K562 (cell line): Measurements from ENCODE around the gene SLC4A1. TPM values are rescaled to one million over a fixed set of nuclear protein-coding genes. Genes with fewer than 3 reads are reported as not detected.

Source experiments
- ATF1 ChIP-seq, 2 experiments: fragments of 450-650 bp in 1 of 2; IDR thresholded peaks; 2 replicates each; pipeline ENCODE4 v1.6.1; 2016; ENCODE audit warnings: missing compliant biosample characterization in 1 of 2, missing genetic modification characterization in 1 of 2
- BACH1 ChIP-seq: fragments of 200-800 bp; sonication (Bioruptor generic); IDR thresholded peaks from 2 replicates; pipeline ENCODE4 v1.6.1; 2016; ENCODE audit warnings: missing genetic modification characterization, missing compliant biosample characterization
- GABPA ChIP-seq: fragments of 200-800 bp; sonication (Bioruptor generic); conservative IDR thresholded peaks from 2 replicates; pipeline ENCODE4 v1.6.1; 2016; ENCODE audit warnings: low read depth, missing genetic modification characterization, missing compliant biosample characterization
- HDAC8 ChIP-seq: fragments of 450-650 bp; IDR thresholded peaks from 2 replicates; pipeline ENCODE4 v1.6.1; 2016; ENCODE audit warnings: mild to moderate bottlenecking, missing genetic modification characterization, moderate library complexity, missing compliant biosample characterization
- HMBOX1 ChIP-seq: sonication (generic); IDR thresholded peaks from 2 replicates; pipeline ENCODE4 v1.6.1; 2016
- JUN ChIP-seq, 2 experiments: sonication (generic) in 1 of 2; formaldehyde crosslinking in 1 of 2; IDR thresholded peaks; 2 replicates each; pipeline versions ENCODE4 v1.6.1 to v1.8.0; 2012 to 2022; ENCODE audit warnings: borderline replicate concordance in 2 of 2, mild to moderate bottlenecking in 2 of 2, improper control_type of control experiment in 1 of 2, low read depth in 1 of 2, low read length in 1 of 2, missing genetic modification reagents in 1 of 2
- LEF1 ChIP-seq: fragments of 450-650 bp; IDR thresholded peaks from 2 replicates; pipeline ENCODE4 v1.6.1; 2016; ENCODE audit warnings: mild to moderate bottlenecking
- NFIX ChIP-seq: fragments of 250-450 bp; sonication (Bioruptor Pico); IDR thresholded peaks from 2 replicates; pipeline ENCODE4 v1.4.0; 2020; ENCODE audit warnings: low read depth, mild to moderate bottlenecking, moderate library complexity
- PHTF2 ChIP-seq: fragments of 250-450 bp; sonication (Bioruptor Pico); IDR thresholded peaks from 2 replicates; pipeline ENCODE4 v1.5.0; 2021; ENCODE audit warnings: mild to moderate bottlenecking
- RCOR1 ChIP-seq, 2 experiments: IDR thresholded peaks; 2 replicates each; pipeline ENCODE4 v1.6.1; 2012; ENCODE audit warnings: low read depth in 2 of 2, low read length in 2 of 2, borderline replicate concordance in 1 of 2, improper control_type of control experiment in 1 of 2
- TFAP4 ChIP-seq: sonication (generic); formaldehyde crosslinking; IDR thresholded peaks from 2 replicates; pipeline ENCODE4 v1.8.0; 2022; ENCODE audit warnings: missing genetic modification reagents, mild to moderate bottlenecking, moderate library complexity, borderline replicate concordance
- YY1 ChIP-seq, 3 experiments: IDR thresholded peaks; 2 replicates each; pipeline ENCODE4 v1.6.1; 2011; ENCODE audit warnings: low read length in 2 of 3, mild to moderate bottlenecking in 2 of 3, moderate library complexity in 2 of 3, borderline replicate concordance in 1 of 3, control low read depth in 1 of 3, low read depth in 1 of 3; ENCODE audit not compliant: insufficient read depth in 3 of 3, insufficient replicate concordance in 2 of 3, control insufficient read depth in 1 of 3, insufficient read length in 1 of 3; ENCODE audit errors: extremely low read depth in 1 of 3
- ZBTB7A ChIP-seq: IDR thresholded peaks from 2 replicates; pipeline ENCODE4 v1.6.1; 2011; ENCODE audit warnings: low read depth, mild to moderate bottlenecking, low read length, moderate library complexity, borderline replicate concordance; ENCODE audit not compliant: control insufficient read depth
- ZFX ChIP-seq: sonication (generic); formaldehyde crosslinking; IDR thresholded peaks from 2 replicates; pipeline ENCODE4 v1.8.0; 2022; ENCODE audit warnings: mild to moderate bottlenecking, missing genetic modification reagents, moderate library complexity
- ZNF3 ChIP-seq: fragments of 250-450 bp; sonication (Bioruptor Pico); IDR thresholded peaks from 2 replicates; pipeline ENCODE4 v1.5.0; 2021; ENCODE audit warnings: mild to moderate bottlenecking, moderate library complexity
- ZNF507 ChIP-seq: conservative IDR thresholded peaks from 2 replicates; pipeline ENCODE4 v1.6.1; 2017; ENCODE audit warnings: missing genetic modification characterization, missing compliant biosample characterization
- polyA plus RNA-seq, 8 experiments: library from polyadenylated mRNA; depleted of rRNA in 4 of 8; stranded (reverse) in 5 of 8; unstranded in 3 of 8; fragments of >200 nt; fragmentation: Nextera tagmentation in 2 of 8; fragmentation: Illumina TruSeq in 1 of 8; extraction: Ambion mirVana in 2 of 8; extraction: Trizol in 1 of 8; gene quantifications; 2 replicates each; pipeline versions ENCODE4 v1.2.1 to v1.2.3, GENCODE V29; 2011 to 2014; ENCODE audit warnings: inconsistent platforms in 1 of 8, missing spikeins in 1 of 8
- total RNA-seq, 7 experiments: library from RNA; depleted of rRNA in 6 of 7; stranded (reverse); fragments of >200 nt in 6 of 7; fragmentation: Illumina TruSeq in 2 of 7; extraction: Trizol in 2 of 7; gene quantifications; 2 replicates each; pipeline versions ENCODE4 v1.2.1 to v1.2.3, GENCODE V29; 2011 to 2021; ENCODE audit warnings: low replicate concordance in 1 of 7

SLC4A1 gene
- total and polyA plus RNA-seq, 9 of the 15 experiments (the other 6 are each of a cell fraction or from before 2014, with no cell fraction given), result 0.14 to 1.00 (median 0.53) TPM

- TF ChIP-seq HMBOX1, result peak; percentile 71
- no peak for TF ChIP-seq ZNF507 (tag)
- TF ChIP-seq ZBTB7A, result peak; percentile 65; the same call in 1 of the 2 replicates
- peak; percentile 85 for TF ChIP-seq GABPA (tag)
- peak; percentile 97 for TF ChIP-seq TFAP4 (CRISPR knock-in tag)
- TF ChIP-seq RCOR1 (IDR thresholded peaks at IDR 0.05; ENCODE audit: borderline replicate concordance in 1 of 2, low read depth in 2 of 2, low read length in 2 of 2), result peak in 1 of 2 experiments; percentile 83; a peak in 2 of 4 replicates
- no peak for TF ChIP-seq NFIX (CRISPR knock-in tag)
- 0 out of 2 replicates have a peak, but pooled peaks have one; percentile 26 for TF ChIP-seq HDAC8 (tag)
- TF ChIP-seq PHTF2, result no peak
- peak in 1 of 3 experiments; percentile 15 for TF ChIP-seq YY1 (IDR thresholded peaks at IDR 0.05; ENCODE audit: borderline replicate concordance in 1 of 3, control insufficient read depth in 1 of 3, extremely low read depth in 1 of 3, insufficient read depth in 3 of 3, insufficient read length in 1 of 3, insufficient replicate concordance in 2 of 3, low read depth in 1 of 3, low read length in 2 of 3)
- no peak for TF ChIP-seq ATF1 (CRISPR knock-in tag; IDR thresholded peaks at IDR 0.05)
- peak; percentile 86 for TF ChIP-seq ATF1 (tag; IDR thresholded peaks at IDR 0.05)
- TF ChIP-seq ZNF3 (CRISPR knock-in tag), result no peak
- TF ChIP-seq BACH1 (tag), result 0 out of 2 replicates have a peak, but pooled peaks have one; percentile 35
- peak; percentile 54; the same call in 1 of the 2 replicates for TF ChIP-seq LEF1
- TF ChIP-seq JUN (IDR thresholded peaks at IDR 0.05; ENCODE audit: borderline replicate concordance, low read depth, low read length), result 0 out of 2 replicates have a peak, but pooled peaks have one; percentile 4
- TF ChIP-seq JUN (CRISPR knock-in tag; IDR thresholded peaks at IDR 0.05; ENCODE audit: borderline replicate concordance), result no peak
- TF ChIP-seq ZFX, result peak; percentile 74
Observed at GRCh38 chr17:44279666-44280391, 11.9 kb upstream of the SLC4A1 start (continued).
